PFSK-1 (cell line): ENCODE measurements around the gene UBE2QL1.

Experiments used
- POLR2AphosphoS5 ChIP-seq: IDR thresholded peaks from 2 replicates; pipeline ENCODE4 v1.6.1; 2012; ENCODE audit warnings: low read depth, mild to moderate bottlenecking, control low read depth, low read length, moderate library complexity
- REST ChIP-seq, 2 experiments: IDR thresholded peaks; 2 replicates each; pipeline versions ENCODE4 v1.6.1 to v1.8.0; 2011 to 2012; ENCODE audit warnings: low read depth in 2 of 2, low read length in 2 of 2, control low read depth in 1 of 2, inconsistent platforms in 1 of 2, mild to moderate bottlenecking in 1 of 2, moderate library complexity in 1 of 2; ENCODE audit not compliant: insufficient read depth in 1 of 2
- TAF1 ChIP-seq: IDR thresholded peaks from 2 replicates; pipeline ENCODE4 v1.6.1; 2012; ENCODE audit warnings: low read length, control low read depth, borderline replicate concordance; ENCODE audit not compliant: insufficient read depth

- TF ChIP-seq POLR2AphosphoS5 (no peak), REST (IDR thresholded peaks at IDR 0.05; ENCODE audit: insufficient read depth in 1 of 2, low read depth in 2 of 2, low read length in 2 of 2) (no peak), TAF1 (no peak)
These were observed 27.6 kb downstream of the UBE2QL1 start for GRCh38 chr5:6476313-6476661.
